ENCODE measurements around the gene C11orf54. TPM values are rescaled to one million over a fixed set of nuclear protein-coding genes. Genes with fewer than 3 reads are reported as not detected.
A peak's percentile ranks its signal among the peaks of the same experiment; 100 is the strongest.
"Not testable (repeated sequence)": the region's sequence is repeated elsewhere in the genome, so short reads cannot be mapped to it uniquely, and the experiment has no call there.

The C11orf54 gene
- total and polyA plus RNA-seq, 12 donors: 12.2 to 39.5 (median 27.6) TPM

GRCh38 chr11:93743291-93743690, 1.8 kb downstream of the C11orf54 start:
- intact Hi-C loops (cut with DNase I): loop anchor here in 4 of 10 donors (5.0 kb wide), 2 partner anchors 39 to 81 kb away; partner anchors contain the start of genes MED17 (in 4 of the 4) and CEP295 (in 1 of the 4)
- no peak for TF ChIP-seq CTCF (IDR thresholded peaks at IDR 0.05)
- Histone ChIP-seq H3K27me3 (no peaks in the 10 kb centered on the region), H3K4me3 (no peak overlapping the region), H3K4me1 (peaks cover 0 to 71% (median 33%) of the 10 kb centered on the region in 9 donors), H3K36me3 (peaks cover 0 to 29% (median 6%) of the 10 kb centered on the region in 9 donors), H3K27ac (no peak overlapping the region), H3K9me3 (no peaks in the 10 kb centered on the region)
- no peak for DNase-seq
- no peak for ATAC-seq
- 95% methylated on average over 23 of the region's 23 CpGs for WGBS, 2 donors

GRCh38 chr11:93744669-93745004, 3.2 kb downstream of the C11orf54 start:
- no peak for TF ChIP-seq CTCF (IDR thresholded peaks at IDR 0.05)
- Histone ChIP-seq H3K27me3 (no peaks in the 10 kb centered on the region), H3K36me3 (peaks cover 0 to 26% (median 0%) of the 10 kb centered on the region in 9 donors), H3K4me3 (peak overlapping the region in 2 of 10 donors; percentile 6 to 14), H3K27ac (peak overlapping the region in 8 of 10 donors; percentile 31 to 72 (median 50)), H3K4me1 (peaks cover 0 to 58% (median 19%) of the 10 kb centered on the region in 9 donors), H3K9me3 (no peaks in the 10 kb centered on the region)
- WGBS, 2 donors: 55 to 57% methylated on average over 7 of the region's 7 CpGs
- ATAC-seq (no peak), DNase-seq (no peak)
- intact Hi-C loops (cut with DNase I): loop anchor here in 4 of 10 donors (5.0 kb wide), 2 partner anchors 38 to 82 kb away; partner anchors contain the start of genes MED17 (in 4 of the 4) and CEP295 (in 1 of the 4)

GRCh38 chr11:93745005-93745755, 3.7 kb downstream of the C11orf54 start:
- H3K9me3 ChIP-seq; H3K27me3 ChIP-seq; ATAC-seq; DNase-seq; intact Hi-C loops (cut with DNase I): not testable (repeated sequence)
- peaks cover 0 to 31% (median 0%) of the 10 kb centered on the region in 9 donors for H3K36me3 ChIP-seq
- H3K4me1 ChIP-seq: peaks cover 0 to 52% (median 14%) of the 10 kb centered on the region in 9 donors
- 42 to 46% methylated on average over 12 of the region's 12 CpGs for WGBS, 2 donors
- H3K4me3 ChIP-seq: peak overlapping the region in 3 of 10 donors; percentile 6 to 14 (median 12)
- peak overlapping the region in 9 of 10 donors; percentile 14 to 72 (median 49) for H3K27ac ChIP-seq

- Histone ChIP-seq H3K9me3 (no peaks in the 10 kb centered on the region), H3K4me1 (peaks cover 0 to 47% (median 12%) of the 10 kb centered on the region in 9 donors), H3K27ac (no peak overlapping the region), H3K36me3 (peaks cover 0 to 40% (median 6%) of the 10 kb centered on the region in 9 donors), H3K4me3 (no peak overlapping the region), H3K27me3 (no peaks in the 10 kb centered on the region)
- intact Hi-C loops (cut with DNase I): no loop called here
- no peak for DNase-seq
- no peak for TF ChIP-seq CTCF (IDR thresholded peaks at IDR 0.05)
- WGBS, 2 donors: 43 to 50% methylated on average over 2 of the region's 2 CpGs
- ATAC-seq: no peak
Observed at GRCh38 chr11:93746101-93746500, 4.6 kb downstream of the C11orf54 start.

- intact Hi-C loops (cut with DNase I): no loop called here
- peaks cover 0 to 50% (median 6%) of the 10 kb centered on the region in 9 donors for H3K36me3 ChIP-seq
- ATAC-seq: no peak
- no peak overlapping the region for H3K27ac ChIP-seq
- no peak overlapping the region for H3K4me3 ChIP-seq
- no peak for TF ChIP-seq CTCF (IDR thresholded peaks at IDR 0.05)
- 87 to 93% methylated on average over 1 of the region's 1 CpG for WGBS, 2 donors
- H3K27me3 ChIP-seq: no peaks in the 10 kb centered on the region
- peaks cover 0 to 46% (median 11%) of the 10 kb centered on the region in 9 donors for H3K4me1 ChIP-seq
- no peak for DNase-seq
- no peaks in the 10 kb centered on the region for H3K9me3 ChIP-seq
Observed at GRCh38 chr11:93747122-93747521, 5.7 kb downstream of the C11orf54 start.

Measured in heart right ventricle (tissue), 16 donors.